Naive thymus-derived CD8-positive, alpha-beta T cell (primary cell): ENCODE data around the gene EIF3J. TPM values are rescaled to one million over a fixed set of nuclear protein-coding genes. Genes with fewer than 3 reads are reported as not detected.

ENCODE experiments used
- ATAC-seq, 2 donors: fragments of 150-1000 bp; cut with Tn5 transposase in 1 of 2; sonication (Bioruptor Pico), chemical (Tn5 transposase) in 1 of 2; 1 replicate in 1 of 2; 2 replicates in 1 of 2; pipeline ENCODE4 v1.10.0; 2021; ENCODE audit warnings: mild to moderate bottlenecking in 2 of 2, moderate library complexity in 2 of 2
- POLR2A ChIA-PET: fragments of 350-600 bp; sonication (Branson Sonifier 250); formaldehyde crosslinking; loops from one replicate; lab custom pipeline; 2021; ENCODE audit warnings: antibody characterized with exemption; lab: Charles Lee
- DNase-seq, 10 donors: peaks; one replicate each; pipeline versions ENCODE4 v3.0.0 to v3.0.0-alpha.2; 2020 to 2022
- H3K27ac Mint-ChIP-seq, 10 donors: one replicate each; pipeline ENCODE4 v1.8.0; 2020 to 2022; ENCODE audit warnings: mild to moderate bottlenecking in 10 of 10, mixed read lengths in 10 of 10, moderate library complexity in 4 of 10, inconsistent platforms in 1 of 10
- H3K27me3 Mint-ChIP-seq, 5 donors: one replicate each; pipeline ENCODE4 v1.8.0; 2021 to 2022; ENCODE audit warnings: mixed read lengths in 5 of 5
- H3K36me3 Mint-ChIP-seq, 3 donors: one replicate each; pipeline ENCODE4 v1.8.0; 2020 to 2022; ENCODE audit warnings: mixed read lengths in 3 of 3, mild to moderate bottlenecking in 2 of 3, inconsistent platforms in 1 of 3
- H3K4me1 Mint-ChIP-seq, 4 donors: one replicate each; pipeline ENCODE4 v1.8.0; 2021 to 2022; ENCODE audit warnings: mixed read lengths in 4 of 4
- H3K4me3 Mint-ChIP-seq, 10 donors: one replicate each; pipeline ENCODE4 v1.8.0; 2020 to 2022; ENCODE audit warnings: mild to moderate bottlenecking in 10 of 10, mixed read lengths in 10 of 10, moderate library complexity in 6 of 10, inconsistent platforms in 1 of 10
- H3K9me3 Mint-ChIP-seq, 9 donors: one replicate each; pipeline ENCODE4 v1.8.0; 2020 to 2022; ENCODE audit warnings: mixed read lengths in 9 of 9, mild to moderate bottlenecking in 3 of 9, inconsistent platforms in 1 of 9, moderate library complexity in 1 of 9
- polyA plus RNA-seq, 3 donors: library from polyadenylated mRNA; unstranded; fragments of 300-500 nt; fragmentation: Illumina TruSeq; gene quantifications; one replicate each; pipeline ENCODE4 v1.2.3, GENCODE V29; 2021
- total RNA-seq, 8 experiments: library from RNA in 2 of 8; stranded (reverse) in 2 of 8; gene quantifications; one replicate each; pipeline ENCODE4 v1.2.3 and lab custom pipeline; 2021 to 2026

The EIF3J gene
- total and polyA plus RNA-seq, 5 experiments from 2014 or later: 15.3 to 77.4 (median 18.4) TPM

DNA sequence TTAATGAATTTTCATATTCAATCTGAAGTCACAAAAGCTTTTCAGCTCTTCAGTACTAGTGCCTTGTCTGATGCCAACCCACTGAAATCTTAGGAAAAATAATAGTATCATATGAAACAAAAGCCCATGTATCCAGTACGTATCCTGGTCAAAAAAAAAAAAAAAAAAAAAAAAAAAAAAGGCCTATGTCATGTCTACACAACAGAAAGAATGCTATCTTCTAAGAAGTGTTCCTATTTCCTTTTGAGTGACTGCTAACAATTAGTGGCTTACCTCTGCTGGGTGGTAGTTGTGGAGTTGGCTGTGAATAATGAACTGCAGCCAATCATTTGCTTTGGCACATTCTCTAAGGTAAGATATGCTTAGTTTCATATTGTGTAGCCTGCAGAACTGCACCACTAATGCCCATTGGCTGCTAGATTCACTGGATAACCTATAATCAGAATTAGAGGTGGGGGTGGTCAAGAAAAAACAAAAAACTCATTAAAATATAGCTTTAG lies 59.6 kb downstream of the EIF3J start:
- peak overlapping the region in 4 of 10 donors; percentile 3 to 60 (median 55) for H3K27ac Mint-ChIP-seq
- no peaks in the 10 kb centered on the region for H3K9me3 Mint-ChIP-seq
- no peak overlapping the region for H3K4me3 Mint-ChIP-seq
- no peak for ATAC-seq
- peaks cover 0 to 70% (median 10%) of the 10 kb centered on the region in 3 donors for H3K36me3 Mint-ChIP-seq
- H3K4me1 Mint-ChIP-seq: peaks cover 4 to 23% (median 19%) of the 10 kb centered on the region in 4 donors
- no peak for DNase-seq
- H3K27me3 Mint-ChIP-seq: no peaks in the 10 kb centered on the region
- POLR2A ChIA-PET: interaction anchor here (0.6 to 1.0 kb wide), 2 partner anchors 115 to 140 kb away, joined by 3 read pairs; partner anchors contain the start of genes B2M, PATL2 and TRIM69

- DNase-seq: no peak
- Mint-ChIP-seq H3K27me3 (no peaks in the 10 kb centered on the region), H3K9me3 (no peaks in the 10 kb centered on the region), H3K4me3 (no peak overlapping the region), H3K36me3 (peaks cover 4 to 74% (median 14%) of the 10 kb centered on the region in 3 donors), H3K27ac (peak overlapping the region; percentile 4 to 85 (median 60)), H3K4me1 (peaks cover 4 to 22% (median 19%) of the 10 kb centered on the region in 4 donors)
- no peak for ATAC-seq
- POLR2A ChIA-PET: interaction anchor here (1.0 kb wide), 2 partner anchors 113 to 138 kb away, joined by 3 to 4 read pairs; partner anchors contain the start of genes B2M, PATL2 and TRIM69
Measured at GRCh38 chr15:44598066-44598465, 61.1 kb downstream of the EIF3J start.

GRCh38 chr15:44598892-44599291 lies 61.9 kb downstream of the EIF3J start:
- POLR2A ChIA-PET: interaction anchor here (1.0 kb wide), 1 partner anchor 112 kb away, joined by 4 read pairs; the partner anchor contains the start of genes B2M and PATL2
- peaks cover 4 to 17% (median 17%) of the 10 kb centered on the region in 4 donors for H3K4me1 Mint-ChIP-seq
- peak overlapping the region in 9 of 10 donors; percentile 2 to 85 (median 71) for H3K27ac Mint-ChIP-seq
- H3K4me3 Mint-ChIP-seq: no peak overlapping the region
- no peak for ATAC-seq
- DNase-seq: no peak
- peaks cover 4 to 75% (median 17%) of the 10 kb centered on the region in 3 donors for H3K36me3 Mint-ChIP-seq
- no peaks in the 10 kb centered on the region for H3K9me3 Mint-ChIP-seq
- H3K27me3 Mint-ChIP-seq: no peaks in the 10 kb centered on the region

- peaks cover 4 to 72% (median 36%) of the 10 kb centered on the region in 3 donors for H3K36me3 Mint-ChIP-seq
- DNase-seq (no peak), ATAC-seq (no peak)
- POLR2A ChIA-PET: interaction anchor here (0.7 kb wide), 1 partner anchor 61 kb away, joined by 3 read pairs; no protein-coding TSS in a partner anchor
- H3K9me3 Mint-ChIP-seq: no peaks in the 10 kb centered on the region
- no peak overlapping the region for H3K4me3 Mint-ChIP-seq
- H3K4me1 Mint-ChIP-seq: peaks cover 4 to 11% (median 9%) of the 10 kb centered on the region in 4 donors
- no peaks in the 10 kb centered on the region for H3K27me3 Mint-ChIP-seq
- peak overlapping the region in 5 of 10 donors; percentile 15 to 69 (median 37) for H3K27ac Mint-ChIP-seq
Measured at GRCh38 chr15:44603126-44603525, 66.2 kb downstream of the EIF3J start.

DNA sequence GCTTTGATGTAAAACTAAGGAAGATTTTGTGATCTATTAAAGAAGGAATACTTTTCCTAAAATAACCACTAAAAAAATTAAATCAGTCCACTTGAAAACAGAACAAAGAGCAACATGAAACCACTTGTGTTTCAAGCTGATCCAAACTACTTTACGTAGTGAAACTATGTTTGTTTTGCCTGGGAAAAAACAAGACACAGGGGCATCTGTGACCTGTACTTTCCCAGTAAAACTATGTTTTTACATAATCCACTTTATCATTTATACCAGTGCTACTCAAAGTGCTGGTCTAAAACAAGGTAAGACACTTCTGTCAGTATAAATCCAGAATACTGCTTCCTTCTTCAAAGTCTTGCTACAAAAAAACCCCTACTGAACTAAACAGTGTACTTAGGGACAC lies 69.8 kb downstream of the EIF3J start:
- POLR2A ChIA-PET: no interaction called here

More for the DNA sequence above, 69.8 kb downstream of the EIF3J start:
- ATAC-seq: no peak
- Mint-ChIP-seq H3K9me3 (no peaks in the 10 kb centered on the region), H3K4me3 (no peak overlapping the region), H3K36me3 (peaks cover 4 to 84% (median 36%) of the 10 kb centered on the region in 3 donors), H3K4me1 (no peaks in the 10 kb centered on the region), H3K27ac (peak overlapping the region in 2 of 10 donors; percentile 37 to 60), H3K27me3 (no peaks in the 10 kb centered on the region)
- no peak for DNase-seq

Other genes with a start within 250 kb of the EIF3J start
- gene GOLM2, start 248.4 kb upstream of the EIF3J start, total RNA-seq: 10 to 100 TPM; 53.0 to 58.0 TPM
- 10 to 100 TPM; 36.5 to 41.7 (median 40.9) TPM for gene GOLM2, start 248.4 kb upstream of the EIF3J start, polyA plus RNA-seq
- 10 to 100 TPM; 78.0 to 79.0 TPM for gene CTDSPL2, start 109.5 kb upstream of the EIF3J start, total RNA-seq
- 10 to 100 TPM; 29.0 to 41.8 (median 41.2) TPM for gene CTDSPL2, start 109.5 kb upstream of the EIF3J start, polyA plus RNA-seq
- gene SPG11, start 126.5 kb downstream of the EIF3J start, total RNA-seq: 100 to 1,000 TPM; 133 to 138 TPM
- 10 to 100 TPM; 24.3 to 30.9 (median 29.8) TPM for gene SPG11, start 126.5 kb downstream of the EIF3J start, polyA plus RNA-seq
- gene PATL2, start 174.2 kb downstream of the EIF3J start, total RNA-seq: 10 to 100 TPM; 69.4 to 69.9 TPM
- 10 to 100 TPM in 2 of 3 donors, 1 to 10 TPM in 1; 7.2 to 21.8 (median 12.4) TPM for gene PATL2, start 174.2 kb downstream of the EIF3J start, polyA plus RNA-seq
- gene B2M, start 174.4 kb downstream of the EIF3J start, total RNA-seq: 1,000 to 10,000 TPM; 6,403 to 7,046 TPM
- gene B2M, start 174.4 kb downstream of the EIF3J start, polyA plus RNA-seq: over 10,000 TPM; 25,152 to 39,550 (median 31,716) TPM
- 10 to 100 TPM; 28.9 to 34.9 TPM for gene TRIM69, start 199.4 kb downstream of the EIF3J start, total RNA-seq
- gene TRIM69, start 199.4 kb downstream of the EIF3J start, polyA plus RNA-seq: 10 to 100 TPM; 29.4 to 33.0 (median 31.6) TPM